Large intestine (tissue), 3 donors: ENCODE results near the gene VILL. TPM values are rescaled to one million over a fixed set of nuclear protein-coding genes. Genes with fewer than 3 reads are reported as not detected.
A peak's percentile ranks its signal among the peaks of the same experiment; 100 is the strongest.
"Not testable (repeated sequence)": the region's sequence is repeated elsewhere in the genome, so short reads cannot be mapped to it uniquely, and the experiment has no call there.

Experiments
- DNase-seq, 2 donors: peaks; one replicate each; pipeline versions ENCODE4 v3.0.0 to v3.0.0-alpha.2; 2013
- H3K27ac ChIP-seq: one replicate; pipeline ENCODE4 v1.5.1; 2013; ENCODE audit warnings: low read length
- H3K27me3 ChIP-seq: 2 replicates; pipeline ENCODE4 v1.6.1; 2013; ENCODE audit warnings: low read length; ENCODE audit not compliant: control insufficient read depth, insufficient read depth
- H3K36me3 ChIP-seq: 2 replicates; pipeline ENCODE4 v1.6.1; 2013; ENCODE audit warnings: low read length; ENCODE audit not compliant: control insufficient read depth, insufficient read depth
- H3K4me1 ChIP-seq: one replicate; pipeline ENCODE4 v1.6.1; 2013; ENCODE audit warnings: low read length; ENCODE audit not compliant: control insufficient read depth, insufficient read depth
- H3K4me3 ChIP-seq: one replicate; pipeline ENCODE4 v1.5.1; 2013; ENCODE audit warnings: low read length
- H3K9me3 ChIP-seq: one replicate; pipeline ENCODE4 v1.6.1; 2013; ENCODE audit warnings: mild to moderate bottlenecking, low read depth, low read length, moderate library complexity; ENCODE audit not compliant: control insufficient read depth
- WGBS: methylation state at CpG from one replicate; pipeline ENCODE4 v1.1.5; 2013; ENCODE audit warnings: low lambda C conversion rate; ENCODE audit not compliant: insufficient coverage; 5-methylcytosine and 5-hydroxymethylcytosine counted together
- polyA plus RNA-seq: library from polyadenylated mRNA; unstranded; fragments of 120-200 nt; gene quantifications from one replicate; pipeline ENCODE4 v1.2.1, GENCODE V29; 2013

Gene VILL
- polyA plus RNA-seq, 1 donor, result 73.7 TPM

- H3K9me3 ChIP-seq, H3K36me3 ChIP-seq, DNase-seq, H3K27me3 ChIP-seq, H3K4me3 ChIP-seq, H3K27ac ChIP-seq: not testable (repeated sequence)
- H3K4me1 ChIP-seq, result peaks cover 21% of the 10 kb centered on the region
- WGBS, result no CpG with 5 or more reads among the region's 9 CpGs
Measured at GRCh38 chr3:38034335-38034734, 43.7 kb downstream of the VILL start.

- peaks cover 25% of the 10 kb centered on the region for H3K4me1 ChIP-seq
- H3K27me3 ChIP-seq, result peaks cover 7% of the 10 kb centered on the region
- peaks cover 4% of the 10 kb centered on the region for H3K9me3 ChIP-seq
- DNase-seq, result no peak
- H3K27ac ChIP-seq, result no peak overlapping the region
- no peaks in the 10 kb centered on the region for H3K36me3 ChIP-seq
- H3K4me3 ChIP-seq, result no peak overlapping the region
- 100% methylated on average over 1 of the region's 5 CpGs for WGBS
Measured at GRCh38 chr3:38036286-38036685, 45.7 kb downstream of the VILL start.

GRCh38 chr3:38036906-38037305, 46.3 kb downstream of the VILL start:
- Histone ChIP-seq H3K36me3 (no peaks in the 10 kb centered on the region), H3K9me3 (peaks cover 4% of the 10 kb centered on the region), H3K27me3 (peaks cover 7% of the 10 kb centered on the region), H3K4me1 (peaks cover 20% of the 10 kb centered on the region), H3K4me3 (no peak overlapping the region), H3K27ac (no peak overlapping the region)
- no peak for DNase-seq
- no CpG with 5 or more reads among the region's 3 CpGs for WGBS

GRCh38 chr3:38038447-38038911, 47.9 kb downstream of the VILL start:
- H3K9me3 ChIP-seq, result peaks cover 4% of the 10 kb centered on the region
- 100% methylated on average over 1 of the region's 5 CpGs for WGBS
- DNase-seq, result no peak
- H3K4me1 ChIP-seq, result peaks cover 20% of the 10 kb centered on the region
- peaks cover 7% of the 10 kb centered on the region for H3K27me3 ChIP-seq
- H3K4me3 ChIP-seq, result no peak overlapping the region
- H3K27ac ChIP-seq, result no peak overlapping the region
- no peaks in the 10 kb centered on the region for H3K36me3 ChIP-seq

DNA sequence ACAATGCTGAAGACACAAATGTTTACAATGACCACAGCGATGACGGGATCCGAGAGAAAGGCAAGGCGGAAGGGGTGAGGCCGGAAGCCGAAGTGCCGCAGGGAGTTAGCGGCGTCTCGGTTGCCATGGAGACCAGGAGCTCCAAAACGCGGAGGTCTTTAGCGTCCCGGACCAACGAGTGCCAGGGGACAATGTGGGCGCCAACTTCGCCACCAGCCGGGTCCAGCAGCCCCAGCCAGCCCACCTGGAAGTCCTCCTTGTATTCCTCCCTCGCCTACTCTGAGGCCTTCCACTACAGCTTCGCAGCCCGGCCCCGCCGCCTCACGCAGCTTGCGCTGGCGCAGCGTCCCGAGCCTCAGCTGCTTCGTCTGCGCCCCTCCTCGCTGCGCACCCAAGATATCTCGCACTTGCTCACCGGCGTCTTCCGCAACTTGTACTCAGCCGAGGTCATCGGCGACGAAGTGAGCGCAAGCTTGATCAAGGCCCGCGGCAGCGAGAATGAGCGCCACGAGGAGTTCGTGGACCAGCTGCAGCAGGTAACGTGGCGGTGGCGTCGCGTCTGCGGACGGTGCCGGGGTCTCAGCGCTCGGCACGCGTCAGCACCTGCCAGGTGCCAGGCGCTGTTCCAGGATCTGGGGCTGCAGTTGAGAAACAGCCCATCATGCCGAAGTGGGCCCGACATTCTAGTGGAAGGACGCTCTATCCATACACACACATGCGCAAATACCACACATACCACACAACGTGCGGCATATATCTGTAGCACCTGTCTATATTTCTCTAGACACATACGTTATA, 48.7 kb downstream of the VILL start, which contains the start of gene DLEC1:
Gene DLEC1, plus strand, starts transcription at position 108 of the 798 bp plus-strand sequence. Its CDS starts 18 bp downstream, at position 126.
- peaks cover 4% of the 10 kb centered on the region for H3K9me3 ChIP-seq
- no CpG with 5 or more reads among the region's 67 CpGs for WGBS
- H3K27ac ChIP-seq, result peak within 1 kb of the TSS; percentile 34
- H3K4me1 ChIP-seq, result peaks cover 20% of the 10 kb centered on the region
- peaks cover 7% of the 10 kb centered on the region for H3K27me3 ChIP-seq
- peak within 1 kb of the TSS; percentile 45 for H3K4me3 ChIP-seq
- peak; percentile 58 to 79 for DNase-seq
- H3K36me3 ChIP-seq, result no peaks in the 10 kb centered on the region

DNA sequence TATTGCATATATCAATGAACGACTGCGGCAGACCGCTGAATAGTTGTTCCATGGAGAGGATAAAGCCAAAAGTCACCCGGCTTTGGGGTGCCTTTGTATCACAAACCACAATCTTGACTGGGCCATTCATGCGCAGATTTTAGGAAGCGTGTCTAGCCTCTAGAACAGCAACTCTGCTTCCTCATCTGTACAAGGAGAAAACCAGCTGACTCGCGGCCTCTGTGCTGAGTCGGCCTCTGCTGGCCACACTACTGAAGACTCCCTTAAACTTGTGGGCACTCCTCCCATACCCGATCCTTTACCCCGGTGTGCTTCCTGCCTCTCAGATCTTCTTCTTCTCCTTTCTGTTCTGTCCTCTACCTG, 49.3 kb downstream of the VILL start:
- H3K27ac ChIP-seq, result peak overlapping the region; percentile 34
- peak overlapping the region; percentile 45 for H3K4me3 ChIP-seq
- DNase-seq, result peak in 1 of 2 donors; percentile 66
- no CpG with 5 or more reads among the region's 11 CpGs for whole genome bisulfite sequencing
- H3K36me3 ChIP-seq, result no peaks in the 10 kb centered on the region
- peaks cover 7% of the 10 kb centered on the region for H3K27me3 ChIP-seq
- peaks cover 4% of the 10 kb centered on the region for H3K9me3 ChIP-seq
- peaks cover 20% of the 10 kb centered on the region for H3K4me1 ChIP-seq

DNA sequence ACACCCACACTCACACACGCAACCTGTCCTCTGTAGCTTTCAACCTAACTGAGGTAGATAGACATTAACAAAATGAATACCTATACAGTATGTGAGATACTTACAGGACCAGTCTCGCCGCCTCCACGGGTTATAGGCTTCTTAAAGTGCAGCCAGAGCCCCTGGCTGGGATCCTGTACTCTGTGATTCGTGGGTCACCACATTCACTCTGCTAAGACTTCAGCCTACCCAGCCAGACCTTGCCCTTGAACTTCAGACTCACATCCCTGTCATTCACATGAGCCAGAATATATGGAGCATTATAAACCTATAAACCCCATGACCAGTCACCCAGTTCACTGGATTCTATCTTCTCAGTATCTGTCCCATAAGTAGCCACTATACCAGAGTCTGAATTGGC, 49.8 kb downstream of the VILL start:
- peak overlapping the region; percentile 40 for H3K27ac ChIP-seq
- no CpG with 5 or more reads among the region's 5 CpGs for WGBS
- no peak overlapping the region for H3K4me3 ChIP-seq
- peak; percentile 73 to 85 for DNase-seq
- no peaks in the 10 kb centered on the region for H3K36me3 ChIP-seq
- H3K9me3 ChIP-seq, result peaks cover 4% of the 10 kb centered on the region
- H3K4me1 ChIP-seq, result peaks cover 20% of the 10 kb centered on the region
- H3K27me3 ChIP-seq, result peaks cover 7% of the 10 kb centered on the region

GRCh38 chr3:38043486-38043885, 52.9 kb downstream of the VILL start:
- Histone ChIP-seq H3K9me3 (peaks cover 4% of the 10 kb centered on the region), H3K4me3 (no peak overlapping the region), H3K4me1 (peaks cover 20% of the 10 kb centered on the region), H3K27ac (no peak overlapping the region), H3K27me3 (peaks cover 7% of the 10 kb centered on the region), H3K36me3 (no peaks in the 10 kb centered on the region)
- WGBS, result 100% methylated on average over 1 of the region's 4 CpGs
- DNase-seq, result no peak

DNA sequence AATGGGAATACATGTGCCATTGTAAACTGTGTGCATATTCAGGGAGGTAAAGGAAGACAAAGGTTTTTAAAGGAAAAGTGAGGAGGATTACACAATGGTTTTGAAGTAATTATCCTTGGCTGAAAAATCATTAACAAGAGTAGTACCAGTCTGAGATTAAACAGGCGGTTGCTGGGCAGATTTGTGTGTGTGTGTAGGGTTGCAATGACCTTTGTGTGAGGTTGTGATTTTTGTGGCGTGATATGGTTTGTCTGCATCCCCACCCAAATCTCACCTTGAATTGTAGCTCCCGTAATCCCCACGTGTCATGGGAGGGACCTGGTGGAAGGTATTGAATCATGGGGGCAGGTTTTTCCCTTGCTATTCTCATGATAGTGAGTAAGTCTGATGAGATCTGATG, 55.4 kb downstream of the VILL start:
- H3K4me1 ChIP-seq, result no peaks in the 10 kb centered on the region
- H3K27ac ChIP-seq, result no peak overlapping the region
- no CpG with 5 or more reads among the region's 4 CpGs for WGBS
- H3K27me3 ChIP-seq, result no peaks in the 10 kb centered on the region
- no peaks in the 10 kb centered on the region for H3K36me3 ChIP-seq
- DNase-seq, result peak in 1 of 2 donors; percentile 39
- no peaks in the 10 kb centered on the region for H3K9me3 ChIP-seq
- no peak overlapping the region for H3K4me3 ChIP-seq

GRCh38 chr3:38046821-38047220, 56.2 kb downstream of the VILL start:
- Histone ChIP-seq H3K9me3 (no peaks in the 10 kb centered on the region), H3K4me1 (no peaks in the 10 kb centered on the region), H3K27me3 (no peaks in the 10 kb centered on the region), H3K27ac (no peak overlapping the region), H3K36me3 (no peaks in the 10 kb centered on the region), H3K4me3 (no peak overlapping the region)
- no peak for DNase-seq
- 100% methylated on average over 1 of the region's 2 CpGs for WGBS

DNA sequence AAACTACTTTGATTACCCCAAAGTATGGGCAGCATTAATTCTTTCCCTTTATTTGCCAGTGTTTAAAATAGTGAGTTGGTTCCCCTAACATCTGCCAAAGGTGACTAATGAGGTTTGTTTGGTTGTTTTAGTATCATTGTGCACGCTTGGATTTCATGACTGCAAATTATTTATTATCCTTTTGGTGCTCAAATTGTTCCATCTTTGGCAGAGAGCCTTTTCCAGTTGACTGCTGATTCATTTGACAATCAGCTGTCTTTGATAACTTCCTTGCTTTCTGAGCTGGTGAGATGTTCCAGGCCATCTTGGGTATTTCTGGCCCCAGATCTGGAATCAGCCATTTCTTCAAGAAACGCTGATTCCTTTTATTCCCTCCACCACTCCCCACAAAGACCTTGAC, 57.3 kb downstream of the VILL start:
- whole genome bisulfite sequencing, result no CpG with 5 or more reads among the region's 2 CpGs
- no peak for DNase-seq
- Histone ChIP-seq H3K27me3 (no peaks in the 10 kb centered on the region), H3K4me3 (no peak overlapping the region), H3K4me1 (no peaks in the 10 kb centered on the region), H3K27ac (no peak overlapping the region), H3K9me3 (peaks cover 5% of the 10 kb centered on the region), H3K36me3 (no peaks in the 10 kb centered on the region)
